NCI-H345 treated with DMSO at 0.1 percent for 48 hours (cell line): ENCODE data around the gene NEDD8.
"Not testable (repeated sequence)": the region's sequence is repeated elsewhere in the genome, so short reads cannot be mapped to it uniquely, and the experiment has no call there.

Experiments
- DNase-seq: peaks from one replicate; lab custom pipeline; 2025; ENCODE audit not compliant: unreplicated experiment; lab: John Stamatoyannopoulos, UW

Gene NEDD8

DNA sequence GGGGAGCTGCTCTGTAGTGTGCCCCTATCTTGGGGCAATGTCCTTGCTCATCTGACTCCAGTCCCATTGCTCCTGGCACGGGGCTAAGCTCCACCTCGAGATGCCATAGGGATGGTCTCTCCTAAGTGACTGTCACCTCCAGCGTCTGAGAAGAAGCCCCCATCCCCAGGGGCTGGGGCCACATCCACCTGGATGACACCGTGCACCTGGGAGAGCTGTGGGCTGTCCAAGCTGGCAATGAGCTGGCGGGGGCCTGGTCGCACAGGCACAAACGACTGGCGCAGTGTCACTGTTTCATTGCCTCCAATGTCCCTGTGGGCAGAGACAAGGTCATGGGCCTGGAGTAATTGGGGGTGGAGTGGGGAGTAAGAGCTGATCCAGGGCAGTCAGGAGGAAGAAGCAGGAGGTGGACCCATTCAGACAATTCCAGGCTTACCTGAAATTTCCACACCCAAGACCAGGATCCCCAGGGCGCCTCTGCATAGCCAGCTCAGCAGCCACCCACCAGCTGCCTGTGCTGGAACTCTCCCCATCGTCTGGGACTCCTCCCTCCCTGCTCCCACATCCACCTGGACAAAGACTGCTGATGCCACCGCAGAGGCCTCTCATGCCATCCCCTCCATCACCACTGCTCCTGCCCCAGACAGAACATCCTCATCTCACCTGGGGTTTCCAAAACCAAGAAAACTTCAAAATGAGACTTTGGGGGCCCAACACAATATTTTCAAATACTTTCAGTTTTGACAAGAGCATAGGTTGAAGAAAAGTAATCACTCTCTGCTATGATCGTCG lies 17.3 kb upstream of the NEDD8 start:
- no peak for DNase-seq

- no peak for DNase-seq
These were observed 15.3 kb upstream of the NEDD8 start for GRCh38 chr14:24247422-24247821.

DNA sequence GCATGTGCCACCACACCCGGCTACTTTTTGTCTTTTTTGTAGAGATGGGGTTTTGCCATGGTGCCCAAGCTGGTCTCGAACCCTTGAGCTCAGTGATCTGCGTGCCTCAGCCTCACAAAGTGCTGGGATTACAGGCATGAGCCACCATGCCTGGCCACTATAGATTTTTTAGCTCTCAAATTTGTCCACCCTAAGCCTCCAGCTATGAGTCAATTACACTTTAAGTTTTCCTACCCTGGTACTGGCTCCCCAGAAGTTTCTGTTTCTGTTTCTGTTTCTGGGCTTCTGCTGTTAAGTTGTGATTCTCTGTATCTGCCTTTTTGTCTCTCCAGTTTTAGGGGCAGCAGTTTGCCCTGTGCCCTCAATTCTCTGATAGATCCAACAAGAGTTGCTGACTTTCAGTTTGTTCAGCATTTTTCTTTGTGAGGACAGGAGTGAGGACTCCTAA lies 14.6 kb upstream of the NEDD8 start:
- DNase-seq, result no peak

DNA sequence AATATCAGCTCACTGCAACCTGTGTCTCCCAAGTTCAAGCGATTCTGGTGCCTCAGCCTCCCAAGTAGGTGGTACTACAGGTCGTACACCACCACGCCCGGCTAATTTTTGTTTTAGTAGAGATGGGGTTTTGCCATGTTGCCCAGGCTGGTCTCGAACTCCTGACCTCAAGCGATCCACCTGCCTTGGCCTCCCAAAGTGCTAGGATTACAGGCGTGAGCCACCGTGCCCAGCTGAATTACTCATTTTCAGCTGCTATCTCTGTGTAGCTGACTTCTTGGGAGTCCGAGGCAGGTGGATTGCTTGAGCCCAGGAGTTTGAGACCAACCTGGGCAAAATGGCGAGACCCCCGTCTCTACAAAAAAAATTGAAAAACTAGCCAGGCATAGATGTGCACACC lies 13.2 kb upstream of the NEDD8 start:
- DNase-seq, result not testable (repeated sequence)

DNA sequence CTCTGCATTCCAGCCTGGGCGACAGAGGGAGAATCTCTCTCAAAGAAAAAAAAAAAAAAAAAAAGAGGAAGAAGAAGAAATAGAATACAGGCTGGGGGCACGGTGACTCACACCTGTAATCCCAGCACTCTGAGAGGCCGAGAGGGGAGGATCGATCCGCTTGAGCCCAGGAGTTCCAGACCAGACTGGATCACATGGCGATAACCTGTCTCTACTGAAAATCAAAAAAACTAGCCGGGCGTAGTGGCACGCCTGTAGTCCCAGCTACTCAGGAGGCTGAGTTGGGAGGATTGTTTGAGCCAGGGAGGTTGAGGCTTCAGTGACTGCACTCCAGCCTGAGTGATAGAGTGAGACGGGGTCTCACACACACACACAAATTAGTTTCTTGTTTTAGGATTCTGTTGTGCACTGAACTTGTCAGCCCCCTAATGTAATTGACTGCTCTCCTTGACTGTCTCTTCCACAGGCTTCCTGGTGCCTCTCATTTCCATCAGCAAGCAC lies 11.2 kb upstream of the NEDD8 start:
- DNase-seq, result no peak

GRCh38 chr14:24241829-24242443 lies 9.8 kb upstream of the NEDD8 start:
- DNase-seq, result peak; percentile 97

DNA sequence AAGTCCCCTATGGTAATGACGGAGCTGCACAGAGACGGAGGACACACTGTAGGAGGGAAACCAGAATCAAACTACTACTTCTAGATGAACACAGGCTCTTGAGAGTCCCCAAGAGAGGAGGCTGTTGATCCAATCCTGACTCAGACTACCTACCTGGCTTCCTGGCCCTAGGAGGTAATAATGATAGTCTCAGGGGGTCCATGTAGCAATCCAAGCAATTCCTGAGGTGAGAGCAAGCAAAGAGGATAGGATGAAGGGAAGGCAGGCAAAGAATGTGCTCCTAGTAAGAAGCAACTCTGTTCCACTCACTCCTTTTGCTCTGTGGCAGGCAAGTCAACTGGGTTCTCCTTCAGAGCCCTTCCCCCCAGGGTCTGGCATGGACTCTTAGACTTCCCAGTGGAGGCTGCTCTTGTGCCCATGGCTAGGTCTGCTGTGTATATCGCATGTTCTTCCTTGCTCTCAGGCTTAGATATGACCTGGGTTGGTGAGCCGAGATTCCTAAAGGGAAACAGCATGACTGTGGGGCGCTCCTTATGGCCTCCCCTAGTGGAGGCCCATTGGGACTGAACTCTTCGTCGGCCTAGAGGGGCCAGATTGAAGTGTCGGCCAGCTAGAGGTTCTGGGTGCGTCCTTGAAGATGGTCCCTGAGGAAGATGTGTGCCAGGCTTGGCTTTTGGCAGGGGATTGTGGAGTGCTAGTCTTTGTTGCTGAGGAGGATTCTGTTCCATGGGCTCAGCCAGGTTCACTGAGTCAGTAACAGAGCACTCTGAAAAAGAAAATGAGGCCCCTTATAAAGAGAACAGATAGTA lies 8.1 kb upstream of the NEDD8 start:
- no peak for DNase-seq

GRCh38 chr14:24238527-24239037 lies 6.4 kb upstream of the NEDD8 start:
- DNase-seq, result no peak

DNA sequence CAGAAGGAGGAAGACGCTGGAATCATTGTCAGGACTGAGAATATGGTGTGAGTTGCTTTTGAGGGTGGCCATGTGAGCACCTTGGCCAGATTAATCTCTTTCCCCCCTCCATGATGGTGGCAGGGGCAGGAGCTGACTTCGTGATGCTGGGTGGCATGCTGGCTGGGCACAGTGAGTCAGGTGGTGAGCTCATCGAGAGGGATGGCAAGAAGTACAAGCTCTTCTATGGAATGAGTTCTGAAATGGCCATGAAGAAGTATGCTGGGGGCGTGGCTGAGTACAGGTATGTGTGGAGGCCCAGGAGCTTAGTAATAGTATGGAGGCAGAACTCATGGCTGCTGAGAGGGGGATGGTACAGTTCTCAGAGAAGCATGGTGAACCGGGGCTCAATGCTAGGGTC lies 6.0 kb upstream of the NEDD8 start:
- DNase-seq, result no peak

- no peak for DNase-seq
These were observed 5.3 kb upstream of the NEDD8 start for GRCh38 chr14:24237463-24237955.

DNA sequence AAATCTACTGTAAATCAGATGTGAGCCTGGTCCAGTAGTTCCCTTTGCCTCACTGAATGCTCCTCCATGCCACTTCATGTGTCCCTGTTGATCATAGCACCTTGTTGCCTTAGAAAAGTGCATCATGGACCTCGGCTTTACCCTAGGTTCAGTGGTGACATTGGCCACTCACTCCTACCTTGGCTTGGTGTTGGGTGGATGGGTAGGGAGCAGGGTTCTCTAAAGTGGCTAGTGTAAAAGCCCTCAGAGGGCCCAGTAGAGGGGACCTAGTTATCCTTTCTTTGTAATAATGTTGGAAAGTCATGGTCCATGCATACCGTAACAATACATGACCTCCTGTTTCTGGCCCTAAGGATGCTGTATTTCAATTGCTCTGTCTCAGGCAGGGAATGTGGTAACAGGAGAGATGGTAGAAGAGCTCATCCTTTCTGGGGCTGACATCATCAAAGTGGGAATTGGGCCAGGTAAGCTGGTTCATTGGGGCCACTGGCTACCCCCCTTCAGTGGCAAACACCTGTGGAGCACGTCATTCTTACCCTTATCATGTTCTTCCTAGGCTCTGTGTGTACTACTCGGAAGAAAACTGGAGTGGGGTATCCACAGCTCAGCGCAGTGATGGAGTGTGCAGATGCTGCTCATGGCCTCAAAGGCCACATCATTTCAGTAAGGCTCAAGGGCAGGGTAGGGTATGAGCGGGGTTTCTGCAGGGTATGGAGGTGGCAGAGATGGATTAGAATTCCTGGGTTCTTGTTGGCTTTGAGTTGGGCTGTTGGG lies 4.7 kb upstream of the NEDD8 start:
- no peak for DNase-seq

DNA sequence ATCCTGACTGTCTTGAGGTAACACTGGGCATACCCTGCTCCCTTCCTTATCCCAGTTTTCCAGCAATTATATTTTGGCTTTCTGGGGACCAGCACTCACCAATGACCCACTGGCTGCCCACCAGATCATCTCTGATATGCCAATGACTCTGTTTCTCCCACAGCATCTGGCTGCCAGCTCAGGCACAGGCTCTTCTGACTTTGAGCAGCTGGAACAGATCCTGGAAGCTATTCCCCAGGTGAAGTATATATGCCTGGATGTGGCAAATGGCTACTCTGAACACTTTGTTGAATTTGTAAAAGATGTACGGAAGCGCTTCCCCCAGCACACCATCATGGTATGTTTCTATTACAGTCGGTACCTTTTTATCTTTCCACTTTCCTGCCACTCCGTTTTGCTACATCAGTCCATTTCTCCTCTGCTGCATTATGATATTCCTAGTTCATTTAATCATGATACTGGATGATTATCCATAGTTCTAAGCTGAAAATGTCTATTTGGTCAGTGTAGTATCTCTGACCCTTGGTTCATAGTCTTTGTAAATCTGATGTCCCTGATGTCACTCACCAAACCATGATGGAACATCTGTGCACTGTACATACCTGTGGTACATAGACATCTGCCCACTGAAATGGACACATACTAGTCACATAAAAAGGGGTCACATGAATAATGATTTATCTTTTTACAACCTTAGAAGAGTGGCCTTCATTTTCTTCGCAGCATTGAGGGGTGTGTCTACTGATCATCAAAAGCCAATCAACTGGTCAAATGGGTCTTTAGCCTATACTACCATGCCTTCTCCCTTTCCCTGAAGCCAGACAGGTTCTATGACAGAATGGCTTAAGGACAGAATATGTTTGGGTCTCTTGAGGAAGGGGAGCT lies 3.9 kb upstream of the NEDD8 start:
- no peak for DNase-seq

DNA sequence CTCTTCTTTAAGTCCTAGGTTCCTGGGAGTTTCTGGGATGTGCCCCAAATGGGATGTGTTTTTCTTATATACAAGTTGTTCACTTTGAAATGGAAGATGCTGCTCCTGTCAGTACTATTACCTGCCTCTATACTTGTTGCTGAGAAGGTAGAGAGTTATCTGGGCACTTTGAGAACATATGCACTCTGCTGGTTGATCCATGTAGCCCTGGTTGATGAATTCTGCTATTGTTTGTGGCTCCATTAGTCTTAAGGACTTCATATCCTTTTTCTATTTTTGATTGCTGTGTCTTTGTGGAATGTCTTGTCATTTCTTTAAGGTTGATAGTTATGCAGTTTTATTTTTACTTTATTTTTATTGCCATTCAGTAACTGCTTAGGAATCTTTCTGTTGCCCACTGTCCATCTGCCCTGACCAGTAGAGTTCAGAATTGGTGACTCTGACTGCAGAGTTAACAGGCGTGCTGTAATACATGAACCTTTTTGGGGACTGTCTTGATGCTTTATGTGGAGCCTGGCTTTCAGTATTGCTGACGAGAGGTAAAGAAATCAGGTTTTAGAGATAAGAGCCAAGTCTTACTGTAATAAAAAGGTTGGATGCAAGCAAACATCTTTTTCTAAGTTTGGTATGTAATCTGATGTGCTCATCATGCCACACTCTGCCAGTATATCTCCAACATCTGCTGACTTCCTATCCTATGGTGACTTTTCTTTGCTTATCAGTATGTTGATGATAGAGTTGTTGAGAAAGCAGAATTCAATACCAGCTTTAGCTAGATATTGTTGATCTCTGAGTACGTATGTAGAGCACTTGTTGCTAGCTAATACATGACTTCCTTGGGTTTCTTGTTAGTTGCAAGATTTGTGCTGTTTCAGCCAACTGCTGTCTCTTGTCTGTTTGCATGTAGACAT lies 2.2 kb upstream of the NEDD8 start:
- DNase-seq, result no peak

DNA sequence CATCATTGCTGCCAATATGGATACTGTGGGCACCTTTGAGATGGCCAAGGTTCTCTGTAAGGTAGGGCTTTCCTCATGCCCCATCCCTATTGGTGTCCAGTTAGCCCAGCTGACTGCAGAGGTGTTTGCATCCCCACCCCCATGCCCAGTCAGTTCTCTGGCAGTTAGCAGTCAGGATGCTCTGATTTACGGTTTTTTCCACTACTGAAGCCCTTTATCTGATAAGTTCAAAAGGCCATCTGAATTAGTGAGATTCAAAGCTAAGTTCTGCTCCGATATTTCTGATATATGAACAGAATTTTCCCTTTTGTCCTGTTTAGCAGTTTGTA lies 1.3 kb upstream of the NEDD8 start:
- no peak for DNase-seq

DNA sequence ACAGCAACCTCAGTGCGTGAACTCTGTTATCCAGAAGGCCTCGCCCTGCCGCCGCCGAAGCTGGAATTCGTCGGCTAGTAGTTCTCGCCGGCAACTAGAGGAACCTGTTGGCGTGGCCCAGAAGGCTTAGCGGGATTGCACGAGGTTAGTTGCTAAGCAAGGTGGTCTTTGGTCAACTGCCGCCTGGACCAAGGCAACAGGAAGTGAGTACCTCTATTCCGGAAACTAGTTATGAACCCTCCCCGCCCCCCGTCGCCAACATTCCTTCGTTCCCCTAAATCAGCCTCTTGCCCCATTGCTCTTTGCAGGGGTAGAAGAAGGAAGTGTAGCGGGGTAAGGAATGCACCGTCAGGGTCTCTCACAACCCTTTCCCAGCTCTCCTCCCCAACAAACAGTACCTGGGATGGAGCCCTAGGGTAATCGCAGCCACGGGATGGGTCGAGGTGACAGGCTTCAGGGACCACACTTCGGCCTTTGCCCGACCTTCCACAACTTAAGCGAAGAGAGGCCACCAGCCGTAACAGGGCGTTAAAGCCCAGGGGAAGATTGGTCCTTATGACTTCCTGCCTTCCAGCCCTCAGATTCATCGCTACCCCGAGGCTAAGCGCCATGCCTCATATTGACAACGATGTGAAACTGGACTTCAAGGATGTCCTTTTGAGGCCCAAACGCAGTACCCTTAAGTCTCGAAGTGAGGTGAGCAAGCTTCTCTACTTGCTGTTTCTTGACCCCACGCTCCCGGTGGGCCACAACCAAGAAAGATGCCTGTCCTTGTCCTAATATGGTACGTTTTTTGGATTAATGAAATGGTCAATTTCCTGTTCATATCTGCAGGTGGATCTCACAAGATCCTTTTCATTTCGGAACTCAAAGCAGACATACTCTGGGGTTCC lies 724 bp upstream of the NEDD8 start, which contains the start of gene GMPR2:
GMPR2 (plus strand) TSS at position 285 of the 893 bp plus-strand sequence; CDS start at position 610, 325 bp downstream.
- no peak for DNase-seq

DNA sequence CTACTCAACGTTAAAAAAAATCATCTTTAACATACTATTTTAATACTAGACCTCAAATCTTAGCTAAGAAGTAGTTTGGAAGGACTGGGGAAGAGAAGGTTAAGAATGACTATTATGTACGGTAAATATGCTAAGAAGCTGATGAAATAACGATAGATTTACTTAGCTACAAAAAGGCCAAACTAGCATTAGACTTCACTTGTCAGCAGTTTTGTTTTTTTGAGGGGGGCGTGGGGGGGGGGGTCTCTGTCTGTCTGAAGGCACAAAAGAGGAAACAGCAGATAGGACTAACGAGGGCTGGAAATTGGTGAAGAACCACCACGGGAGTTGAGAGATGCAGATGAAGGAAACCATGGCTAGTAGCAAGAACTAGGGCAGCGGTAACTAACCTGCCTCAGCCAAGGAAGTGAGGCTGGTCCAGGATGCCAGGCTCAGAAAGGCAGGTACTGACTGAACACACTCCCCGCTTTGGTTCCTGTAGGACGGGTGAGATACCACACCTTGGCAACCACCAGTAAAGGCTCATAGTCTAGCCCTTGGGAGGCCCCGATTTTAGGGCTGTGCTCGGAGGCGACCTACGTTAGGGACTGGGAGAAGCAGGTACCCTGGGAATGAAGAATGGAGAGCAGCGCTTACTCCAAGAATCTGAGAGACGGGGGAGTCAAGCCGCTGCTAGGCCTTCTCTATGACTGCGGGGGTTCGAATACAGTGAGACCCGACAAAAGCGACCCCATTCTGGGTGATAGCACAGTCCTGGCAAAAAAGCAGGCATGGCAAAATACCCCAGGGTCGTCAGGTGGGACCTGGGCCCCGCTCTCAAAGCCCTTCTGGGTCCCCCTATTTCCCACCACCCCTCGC lies 675 bp downstream of the NEDD8 start:
- DNase-seq, result no peak

GRCh38 chr14:24228902-24229301 lies 3.3 kb downstream of the NEDD8 start:
- no peak for DNase-seq
